A204.1 (cell line): ENCODE measurements around the gene TSPAN12.

Source experiments
- FAIRE-seq: peaks from 2 replicates; lab custom pipeline; 2012; peaks lifted over from hg19 to GRCh38; lab: Jason Lieb, UNC

The TSPAN12 gene

GRCh38 chr7:120742372-120742771 lies 115.6 kb downstream of the TSPAN12 start:
- no peak for FAIRE-seq

DNA sequence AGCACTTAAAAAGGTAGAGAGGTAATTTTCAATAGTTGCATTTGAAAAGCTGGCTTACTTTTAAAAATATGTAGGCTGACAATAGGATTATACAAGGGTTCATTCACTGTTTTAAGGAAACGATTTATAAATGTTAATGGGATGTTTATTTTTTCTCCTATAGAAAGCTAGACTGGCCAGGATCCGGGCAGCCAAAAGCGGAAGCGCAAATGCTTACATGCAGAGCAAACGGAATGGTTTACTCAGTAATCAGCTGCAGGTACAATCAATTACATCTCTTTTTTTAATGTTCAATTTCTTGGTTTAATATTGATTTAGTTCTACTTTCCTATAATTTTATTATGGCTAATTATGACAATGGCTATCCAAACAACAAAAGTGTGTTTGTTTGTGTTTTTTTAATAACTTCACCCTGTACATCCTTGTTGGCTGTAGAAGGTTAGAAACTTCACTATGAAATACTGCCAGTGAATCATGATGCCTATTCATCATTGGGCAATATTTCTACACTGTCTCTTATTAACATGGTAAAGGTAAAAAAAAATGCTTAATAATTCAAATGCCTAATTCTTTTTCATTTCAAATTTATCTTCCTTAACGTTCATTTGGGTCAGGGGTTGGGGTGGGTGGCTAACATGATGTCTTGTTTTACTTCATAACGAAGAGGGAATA lies 116.4 kb downstream of the TSPAN12 start:
- no peak for FAIRE-seq

DNA sequence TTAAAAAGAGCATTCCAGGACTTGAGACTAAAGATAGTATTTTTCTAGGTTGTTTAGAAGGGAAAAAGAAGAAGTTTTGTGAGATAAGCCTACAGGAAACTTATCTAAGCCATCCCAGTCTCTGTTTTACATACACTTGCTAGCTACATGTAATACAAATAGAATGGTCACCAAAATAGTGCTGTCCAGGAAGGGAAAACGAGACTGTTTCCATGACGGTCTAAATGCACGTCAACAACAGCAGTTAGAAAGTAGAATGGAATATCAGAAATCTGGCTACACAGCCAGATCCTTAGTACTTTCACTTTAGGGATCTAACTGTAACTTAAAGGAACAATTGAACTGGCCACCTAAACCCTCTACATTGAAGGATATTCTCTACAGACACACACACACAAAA lies 117.6 kb downstream of the TSPAN12 start:
- FAIRE-seq: no peak

- no peak for FAIRE-seq
Measured at GRCh38 chr7:120738816-120739215, 119.1 kb downstream of the TSPAN12 start.
